ENCODE results near the gene TSHZ3. TPM values are rescaled to one million over a fixed set of nuclear protein-coding genes. Genes with fewer than 3 reads are reported as not detected.

TSHZ3 gene
- total and polyA plus RNA-seq, 2 experiments from 2014 or later, result 19.6 to 24.0 TPM

DNA sequence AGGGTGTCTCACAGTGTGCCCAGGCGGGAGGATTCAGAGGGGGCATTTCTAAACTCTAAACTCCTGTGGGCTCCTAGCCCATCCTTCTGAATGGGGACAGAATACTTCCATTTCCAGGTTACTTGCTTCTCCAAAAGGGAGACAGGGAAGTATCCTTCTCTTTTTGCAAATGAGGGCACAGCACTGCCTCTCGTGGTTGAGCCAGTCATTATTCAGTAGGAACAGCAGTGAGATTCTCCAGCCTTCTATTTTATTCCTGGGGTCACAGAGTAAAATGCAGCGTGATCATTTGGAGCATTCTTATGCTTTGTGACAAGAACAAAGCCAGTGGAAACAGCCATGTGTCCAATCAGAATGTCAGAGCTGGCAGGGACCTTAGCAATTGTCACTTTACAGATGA is 15.7 kb upstream of the TSHZ3 start:
- Histone ChIP-seq H3K4me1 (ENCODE audit: insufficient read depth) (no peaks in the 10 kb centered on the region), H3K27me3 (replicated peaks; ENCODE audit: insufficient read depth) (no peaks in the 10 kb centered on the region), H3K9me2 (ENCODE audit: insufficient read depth) (no peaks in the 10 kb centered on the region), H3K4me2 (ENCODE audit: unreplicated experiment) (no peak overlapping the region), H4K20me1 (ENCODE audit: insufficient read depth) (no peaks in the 10 kb centered on the region; the same call in 1 of the 2 replicates), H2AFZ (no peak overlapping the region), H3K36me3 (ENCODE audit: low read depth) (peaks cover 8% of the 10 kb centered on the region; the same call in 1 of the 2 replicates), H3K79me2 (ENCODE audit: insufficient read depth) (no peaks in the 10 kb centered on the region), H3K9ac (no peak overlapping the region), H3K27ac (no peak overlapping the region), H3F3A (ENCODE audit: insufficient read depth) (no peaks in the 10 kb centered on the region), H3K9me3 (ENCODE audit: low read depth) (no peaks in the 10 kb centered on the region), H3K4me3 (no peak overlapping the region)
- WGBS, 2 experiments (ENCODE audit: low coverage in 1 of 2, low lambda C conversion rate in 2 of 2, missing lambda C conversion rate in 2 of 2), result 81 to 88% methylated on average over 3 of the region's 3 CpGs
- in situ Hi-C loops (cut with MboI), result no loop called here
- DNase-seq, result no peak
- TF ChIP-seq EZH2 (IDR thresholded peaks at IDR 0.05; ENCODE audit: insufficient read depth, poor library complexity, severe bottlenecking) (no peak), EZH2phosphoT487 (IDR thresholded peaks at IDR 0.05; ENCODE audit: insufficient read depth, low read depth) (no peak)

DNA sequence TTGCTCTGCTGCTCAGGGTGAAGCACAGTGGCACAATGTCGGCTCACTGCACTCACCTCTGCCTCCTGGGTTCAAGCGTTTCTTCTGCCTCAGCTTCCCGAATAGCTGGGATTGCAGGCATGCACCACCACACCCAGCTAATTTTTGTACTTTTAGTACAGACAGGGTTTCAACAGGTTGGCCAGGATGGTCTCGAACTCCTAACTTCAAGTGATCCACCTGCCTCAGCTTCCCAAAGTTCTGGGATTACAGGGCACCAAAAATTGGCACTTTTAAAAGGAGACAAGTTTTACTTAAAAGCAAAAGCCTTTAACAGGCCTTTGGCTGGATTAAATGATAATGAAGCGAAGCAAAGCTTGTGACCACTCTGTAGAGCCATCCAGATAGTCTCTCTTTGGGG is 12.5 kb upstream of the TSHZ3 start:
- no peak for TF ChIP-seq EZH2 (IDR thresholded peaks at IDR 0.05; ENCODE audit: insufficient read depth, poor library complexity, severe bottlenecking)
- TF ChIP-seq EZH2phosphoT487 (IDR thresholded peaks at IDR 0.05; ENCODE audit: insufficient read depth, low read depth), result no peak
- Histone ChIP-seq H3K79me2 (ENCODE audit: insufficient read depth) (peaks cover 11% of the 10 kb centered on the region; the same call in 1 of the 2 replicates), H3K9me2 (ENCODE audit: insufficient read depth) (no peaks in the 10 kb centered on the region), H3K9me3 (ENCODE audit: low read depth) (no peaks in the 10 kb centered on the region), H3K4me1 (ENCODE audit: insufficient read depth) (no peaks in the 10 kb centered on the region), H3K27me3 (replicated peaks; ENCODE audit: insufficient read depth) (no peaks in the 10 kb centered on the region), H3K27ac (no peak overlapping the region), H3K4me2 (ENCODE audit: unreplicated experiment) (no peak overlapping the region), H3F3A (ENCODE audit: insufficient read depth) (no peaks in the 10 kb centered on the region), H3K36me3 (ENCODE audit: low read depth) (peaks cover 8% of the 10 kb centered on the region; the same call in 1 of the 2 replicates), H3K9ac (no peak overlapping the region), H2AFZ (no peak overlapping the region), H3K4me3 (no peak overlapping the region), H4K20me1 (ENCODE audit: insufficient read depth) (no peaks in the 10 kb centered on the region; the same call in 1 of the 2 replicates)
- 96% methylated on average over 5 of the region's 5 CpGs for WGBS, 2 experiments (ENCODE audit: low coverage in 1 of 2, low lambda C conversion rate in 2 of 2, missing lambda C conversion rate in 2 of 2)
- no peak for DNase-seq
- in situ Hi-C loops (cut with MboI), result no loop called here

DNA sequence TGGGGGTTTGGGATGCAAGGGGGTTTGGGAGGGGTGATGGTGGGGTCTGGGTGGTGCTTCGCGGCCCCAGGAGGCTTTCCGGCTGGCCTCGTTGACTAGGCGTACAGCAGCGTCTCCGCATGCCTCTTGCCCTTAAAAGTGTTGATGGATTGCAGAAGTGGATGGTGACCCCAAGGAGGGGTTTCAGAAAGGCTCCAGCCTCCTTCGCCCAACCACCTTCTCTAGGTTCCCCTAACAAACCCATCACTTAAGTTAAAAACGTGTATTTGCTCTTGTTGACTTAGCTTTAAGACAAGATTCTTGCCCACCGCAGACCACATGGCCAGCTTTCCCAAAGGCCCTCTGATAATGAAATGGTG is 8.1 kb upstream of the TSHZ3 start:
- 93 to 95% methylated on average over 10 of the region's 10 CpGs for WGBS, 2 experiments (ENCODE audit: low coverage in 1 of 2, low lambda C conversion rate in 2 of 2, missing lambda C conversion rate in 2 of 2)
- no peaks in the 10 kb centered on the region for H3K9me3 ChIP-seq (ENCODE audit: low read depth)

DNA sequence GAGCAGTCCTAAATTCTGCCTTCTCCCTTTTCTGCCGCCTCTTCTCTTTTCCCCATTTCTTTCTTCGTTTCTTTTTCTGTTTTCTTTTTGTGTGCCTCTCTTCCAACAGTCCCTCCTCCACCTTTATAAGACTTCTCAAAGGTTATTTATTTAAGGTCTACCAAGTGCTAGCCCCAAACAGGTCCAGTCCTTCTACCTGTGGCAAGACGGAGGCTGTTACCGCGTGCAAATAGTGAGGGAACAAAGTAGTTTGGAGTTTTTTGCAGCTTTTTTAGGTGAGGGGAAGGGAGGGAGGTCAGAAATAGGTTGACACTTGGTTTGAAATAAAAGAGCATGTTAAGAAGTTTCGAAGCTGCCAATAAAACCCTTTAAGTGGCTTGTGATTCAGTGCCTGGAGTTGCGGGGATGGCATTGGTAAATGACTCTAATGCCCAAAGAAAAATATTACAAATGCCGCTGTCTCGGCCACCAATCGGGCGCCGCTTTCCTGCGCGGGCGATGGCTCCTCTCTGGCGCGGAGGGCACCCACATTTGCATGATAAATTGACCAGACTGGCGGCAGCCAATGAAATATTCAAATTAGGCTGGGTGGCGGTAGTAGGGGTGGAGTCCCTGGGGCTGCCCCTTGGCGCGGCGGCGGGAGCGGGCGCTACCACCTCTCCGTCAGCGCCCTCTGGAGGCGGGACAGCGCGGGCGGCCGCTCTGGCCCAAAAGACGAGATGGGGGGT is 7.5 kb upstream of the TSHZ3 start:
- Histone ChIP-seq H3K36me3 (ENCODE audit: low read depth) (no peaks in the 10 kb centered on the region; the same call in 1 of the 2 replicates), H3K9me3 (ENCODE audit: low read depth) (no peaks in the 10 kb centered on the region), H3K9me2 (ENCODE audit: insufficient read depth) (no peaks in the 10 kb centered on the region), H3K4me2 (ENCODE audit: unreplicated experiment) (no peak overlapping the region), H3F3A (ENCODE audit: insufficient read depth) (no peaks in the 10 kb centered on the region), H3K27me3 (replicated peaks; ENCODE audit: insufficient read depth) (no peaks in the 10 kb centered on the region), H3K27ac (no peak overlapping the region), H3K4me3 (no peak overlapping the region), H3K9ac (no peak overlapping the region), H3K79me2 (ENCODE audit: insufficient read depth) (peaks cover 51% of the 10 kb centered on the region), H3K4me1 (ENCODE audit: insufficient read depth) (no peaks in the 10 kb centered on the region), H2AFZ (no peak overlapping the region), H4K20me1 (ENCODE audit: insufficient read depth) (no peaks in the 10 kb centered on the region)
- no peak for TF ChIP-seq EZH2phosphoT487 (IDR thresholded peaks at IDR 0.05; ENCODE audit: insufficient read depth, low read depth)
- TF ChIP-seq EZH2 (IDR thresholded peaks at IDR 0.05; ENCODE audit: insufficient read depth, poor library complexity, severe bottlenecking), result no peak
- no peak for DNase-seq
- in situ Hi-C loops (cut with MboI), result no loop called here
- WGBS, 2 experiments (ENCODE audit: low coverage in 1 of 2, low lambda C conversion rate in 2 of 2, missing lambda C conversion rate in 2 of 2), result 65 to 70% methylated on average over 33 of the region's 33 CpGs

More for the DNA sequence above, 8.1 kb upstream of the TSHZ3 start:
- no peaks in the 10 kb centered on the region for H3K27me3 ChIP-seq (replicated peaks; ENCODE audit: insufficient read depth)
- TF ChIP-seq EZH2 (IDR thresholded peaks at IDR 0.05; ENCODE audit: insufficient read depth, poor library complexity, severe bottlenecking) (no peak), EZH2phosphoT487 (IDR thresholded peaks at IDR 0.05; ENCODE audit: insufficient read depth, low read depth) (no peak)
- peaks cover 46% of the 10 kb centered on the region for H3K79me2 ChIP-seq (ENCODE audit: insufficient read depth)
- H3K4me1 ChIP-seq (ENCODE audit: insufficient read depth), result no peaks in the 10 kb centered on the region
- in situ Hi-C loops (cut with MboI), result no loop called here
- H4K20me1 ChIP-seq (ENCODE audit: insufficient read depth), result no peaks in the 10 kb centered on the region
- H3K4me3 ChIP-seq, result no peak overlapping the region
- H3K27ac ChIP-seq, result no peak overlapping the region
- no peak for DNase-seq
- no peak overlapping the region for H2AFZ ChIP-seq
- H3F3A ChIP-seq (ENCODE audit: insufficient read depth), result no peaks in the 10 kb centered on the region
- H3K9me2 ChIP-seq (ENCODE audit: insufficient read depth), result no peaks in the 10 kb centered on the region
- H3K36me3 ChIP-seq (ENCODE audit: low read depth), result peaks cover 4% of the 10 kb centered on the region; the same call in 1 of the 2 replicates
- no peak overlapping the region for H3K4me2 ChIP-seq (ENCODE audit: unreplicated experiment)
- H3K9ac ChIP-seq, result no peak overlapping the region

Data from GM23248 (cell line).